Upper lobe of right lung (tissue), 1 donor: ENCODE measurements around the gene FMNL2. TPM values are rescaled to one million over a fixed set of nuclear protein-coding genes. Genes with fewer than 3 reads are reported as not detected.

ENCODE experiments used
- ATAC-seq: fragments of 200-7000 bp; cut with Tn5 transposase; one replicate; pipeline ENCODE4 v1.9.1; 2020; ENCODE audit warnings: mild to moderate bottlenecking, moderate library complexity
- DNase-seq: peaks from one replicate; pipeline ENCODE4 v3.0.0-alpha.2; 2020
- H3K27ac ChIP-seq: fragments of 200-600 bp; one replicate; pipeline ENCODE4 v1.8.0; 2022
- H3K27me3 ChIP-seq: fragments of 200-600 bp; one replicate; pipeline ENCODE4 v1.8.0; 2022; ENCODE audit warnings: mild to moderate bottlenecking
- H3K36me3 ChIP-seq: fragments of 200-600 bp; one replicate; pipeline ENCODE4 v1.8.0; 2022
- H3K4me1 ChIP-seq: fragments of 200-600 bp; one replicate; pipeline ENCODE4 v1.8.0; 2022
- H3K4me3 ChIP-seq: fragments of 200-600 bp; one replicate; pipeline ENCODE4 v1.8.0; 2022; ENCODE audit warnings: mild to moderate bottlenecking
- H3K9me3 ChIP-seq: fragments of 200-600 bp; one replicate; pipeline ENCODE4 v1.8.0; 2022
- CTCF ChIP-seq: fragments of 200-600 bp; IDR thresholded peaks from one replicate; pipeline ENCODE4 v1.8.0; 2022; ENCODE audit warnings: antibody characterized with exemption
- intact Hi-C: fragments of 100-400 bp; cut with DNase I; formaldehyde crosslinking; loops from one replicate; pipeline ENCODE4 v1.11.0; 2022
- total RNA-seq: library from RNA; stranded (reverse); fragmentation: NEBNext Ultra II Directional; extraction: Animal tissue kit (Norgen Biotek cat#: 25700); gene quantifications from one replicate; pipeline ENCODE4 v1.2.1, GENCODE V29; 2021
- donor health status: DM: no; HTN: yes; CAD: no; lungs with severe emphysema.

Gene FMNL2
- total RNA-seq, 1 donor from 2014 or later, result 69.5 TPM

GRCh38 chr2:152348388-152348787 is 13.4 kb downstream of the FMNL2 start:
- Histone ChIP-seq H3K27ac (no peak overlapping the region), H3K36me3 (no peaks in the 10 kb centered on the region), H3K9me3 (no peaks in the 10 kb centered on the region), H3K27me3 (no peaks in the 10 kb centered on the region), H3K4me3 (no peak overlapping the region), H3K4me1 (no peaks in the 10 kb centered on the region)
- no peak for TF ChIP-seq CTCF
- intact Hi-C loops, result no loop called here
- ATAC-seq (no peak), DNase-seq (no peak)

- intact Hi-C loops, result no loop called here
- ATAC-seq, result no peak
Observed at GRCh38 chr2:152349416-152349815, 14.4 kb downstream of the FMNL2 start.

GRCh38 chr2:152350155-152350679 is 15.2 kb downstream of the FMNL2 start:
- Histone ChIP-seq H3K9me3 (no peaks in the 10 kb centered on the region), H3K36me3 (no peaks in the 10 kb centered on the region), H3K4me3 (no peak overlapping the region), H3K27me3 (no peaks in the 10 kb centered on the region), H3K27ac (no peak overlapping the region), H3K4me1 (no peaks in the 10 kb centered on the region)
- no peak for ATAC-seq
- no peak for TF ChIP-seq CTCF
- no peak for DNase-seq
- intact Hi-C loops, result no loop called here

More at GRCh38 chr2:152349416-152349815, 14.4 kb downstream of the FMNL2 start:
- no peak overlapping the region for H3K27ac ChIP-seq
- no peak overlapping the region for H3K4me3 ChIP-seq
- no peaks in the 10 kb centered on the region for H3K36me3 ChIP-seq
- no peaks in the 10 kb centered on the region for H3K9me3 ChIP-seq
- H3K27me3 ChIP-seq, result no peaks in the 10 kb centered on the region
- no peak for TF ChIP-seq CTCF
- DNase-seq, result no peak
- H3K4me1 ChIP-seq, result no peaks in the 10 kb centered on the region

GRCh38 chr2:152352616-152353015 is 17.6 kb downstream of the FMNL2 start:
- no peak overlapping the region for H3K4me3 ChIP-seq
- no peak for TF ChIP-seq CTCF
- DNase-seq (no peak), ATAC-seq (no peak)
- no peak overlapping the region for H3K27ac ChIP-seq
- no peaks in the 10 kb centered on the region for H3K9me3 ChIP-seq
- no peaks in the 10 kb centered on the region for H3K36me3 ChIP-seq
- intact Hi-C loops, result no loop called here
- no peaks in the 10 kb centered on the region for H3K4me1 ChIP-seq
- H3K27me3 ChIP-seq, result no peaks in the 10 kb centered on the region

GRCh38 chr2:152353364-152353763 is 18.4 kb downstream of the FMNL2 start:
- H3K27ac ChIP-seq, result no peak overlapping the region
- no peaks in the 10 kb centered on the region for H3K36me3 ChIP-seq
- TF ChIP-seq CTCF, result no peak
- DNase-seq (no peak), ATAC-seq (no peak)
- H3K27me3 ChIP-seq, result no peaks in the 10 kb centered on the region
- intact Hi-C loops, result no loop called here
- no peaks in the 10 kb centered on the region for H3K9me3 ChIP-seq
- no peak overlapping the region for H3K4me3 ChIP-seq
- no peaks in the 10 kb centered on the region for H3K4me1 ChIP-seq
